Common myeloid progenitor, CD34-positive (primary cell): ENCODE measurements around the gene SMOC2.

Experiments
- CTCF ChIA-PET: fragments of 350-600 bp; sonication (Branson Sonifier 250); formaldehyde crosslinking; loops from one replicate; lab custom pipeline; 2021; ENCODE audit warnings: antibody characterized with exemption; lab: Charles Lee
- POLR2A ChIA-PET: fragments of 350-600 bp; sonication (Branson Sonifier 250); formaldehyde crosslinking; loops from one replicate; lab custom pipeline; 2021; ENCODE audit warnings: antibody characterized with exemption; lab: Charles Lee
- DNase-seq, 3 donors: peaks; one replicate each; pipeline versions ENCODE4 v3.0.0 to v3.0.0-alpha.2; 2013
- H3K27ac ChIP-seq, 2 experiments: 1 replicate in 1 of 2; 2 replicates in 1 of 2; pipeline ENCODE4 v1.7.0; 2013; ENCODE audit warnings: inconsistent platforms in 2 of 2, low read length in 2 of 2, mild to moderate bottlenecking in 2 of 2, low read depth in 1 of 2, moderate library complexity in 1 of 2; ENCODE audit not compliant: severe bottlenecking in 2 of 2, insufficient read depth in 1 of 2, poor library complexity in 1 of 2
- H3K27me3 ChIP-seq, 5 experiments: replicated peaks in 2 of 5; 1 replicate in 3 of 5; 2 replicates in 2 of 5; pipeline versions ENCODE4 v1.6.1 to v1.7.0; 2013; ENCODE audit warnings: low read length in 4 of 5, mild to moderate bottlenecking in 2 of 5, moderate library complexity in 2 of 5, inconsistent platforms in 1 of 5; ENCODE audit not compliant: insufficient read depth in 5 of 5, control insufficient read depth in 4 of 5
- H3K36me3 ChIP-seq, 4 experiments: 1 replicate in 2 of 4; 2 replicates in 2 of 4; pipeline versions ENCODE4 v1.6.1 to v1.7.0; 2013; ENCODE audit warnings: low read length in 3 of 4, control low read depth in 1 of 4, mild to moderate bottlenecking in 1 of 4; ENCODE audit not compliant: control insufficient read depth in 4 of 4, insufficient read depth in 4 of 4
- H3K4me1 ChIP-seq, 4 experiments: 1 replicate in 3 of 4; 2 replicates in 1 of 4; pipeline versions ENCODE4 v1.6.1 to v1.7.1; 2013; ENCODE audit warnings: low read length in 3 of 4, mild to moderate bottlenecking in 3 of 4, control low read depth in 1 of 4, inconsistent platforms in 1 of 4, moderate library complexity in 1 of 4; ENCODE audit not compliant: control insufficient read depth in 4 of 4, insufficient read depth in 4 of 4; ENCODE audit errors: control extremely low read depth in 1 of 4
- H3K4me3 ChIP-seq, 7 experiments: 1 replicate in 4 of 7; 2 replicates in 3 of 7; pipeline versions ENCODE4 v1.5.1 to v1.7.0; 2013; ENCODE audit warnings: mild to moderate bottlenecking in 7 of 7, low read length in 6 of 7, moderate library complexity in 6 of 7, inconsistent platforms in 2 of 7, low read depth in 2 of 7, control low read depth in 1 of 7; ENCODE audit not compliant: insufficient read depth in 4 of 7, control insufficient read depth in 1 of 7; ENCODE audit errors: extremely low read depth in 1 of 7
- H3K9me3 ChIP-seq, 5 experiments: 1 replicate in 4 of 5; 2 replicates in 1 of 5; pipeline versions ENCODE4 v1.6.1 to v1.7.1; 2013; ENCODE audit warnings: low read length in 4 of 5, mild to moderate bottlenecking in 2 of 5, inconsistent platforms in 1 of 5, low read depth in 1 of 5, moderate library complexity in 1 of 5; ENCODE audit not compliant: control insufficient read depth in 4 of 5, insufficient read depth in 2 of 5; ENCODE audit errors: control extremely low read depth in 1 of 5
- WGBS: methylation state at CpG from one replicate; pipeline ENCODE4 v1.1.5; 2013; ENCODE audit not compliant: insufficient coverage; 5-methylcytosine and 5-hydroxymethylcytosine counted together

SMOC2 gene

GRCh38 chr6:168578036-168578435 lies 137.1 kb downstream of the SMOC2 start:
- ChIA-PET CTCF (no interaction called here), POLR2A (no interaction called here)
- DNase-seq: no peak
- no peak overlapping the region for H3K27ac ChIP-seq
- H3K27me3 ChIP-seq: peaks cover 0 to 7% (median 0%) of the 10 kb centered on the region in 5 experiments
- H3K36me3 ChIP-seq: no peaks in the 10 kb centered on the region
- no peaks in the 10 kb centered on the region for H3K9me3 ChIP-seq
- H3K4me3 ChIP-seq: no peak overlapping the region
- no peaks in the 10 kb centered on the region for H3K4me1 ChIP-seq
- WGBS: 56% methylated on average over 4 of the region's 8 CpGs

GRCh38 chr6:168581236-168581635 lies 140.3 kb downstream of the SMOC2 start:
- DNase-seq: no peak
- Histone ChIP-seq H3K36me3 (no peaks in the 10 kb centered on the region), H3K27me3 (peaks cover 0 to 8% (median 0%) of the 10 kb centered on the region in 5 experiments), H3K4me3 (no peak overlapping the region), H3K27ac (no peak overlapping the region), H3K9me3 (no peaks in the 10 kb centered on the region), H3K4me1 (no peaks in the 10 kb centered on the region)
- ChIA-PET CTCF (no interaction called here), POLR2A (no interaction called here)
- 98% methylated on average over 10 of the region's 12 CpGs for WGBS

GRCh38 chr6:168581706-168582105 lies 140.7 kb downstream of the SMOC2 start:
- 89% methylated on average over 7 of the region's 9 CpGs for WGBS
- CTCF ChIA-PET: no interaction called here
- no peaks in the 10 kb centered on the region for H3K36me3 ChIP-seq
- peaks cover 0 to 8% (median 0%) of the 10 kb centered on the region in 5 experiments for H3K27me3 ChIP-seq
- no peaks in the 10 kb centered on the region for H3K4me1 ChIP-seq
- H3K9me3 ChIP-seq: no peaks in the 10 kb centered on the region
- no peak overlapping the region for H3K27ac ChIP-seq
- no peak for DNase-seq
- H3K4me3 ChIP-seq: no peak overlapping the region
- POLR2A ChIA-PET: no interaction called here

GRCh38 chr6:168582571-168582981 lies 141.6 kb downstream of the SMOC2 start:
- no peaks in the 10 kb centered on the region for H3K36me3 ChIP-seq
- H3K4me3 ChIP-seq: no peak overlapping the region
- no peak overlapping the region for H3K27ac ChIP-seq
- POLR2A ChIA-PET: no interaction called here
- no peaks in the 10 kb centered on the region for H3K4me1 ChIP-seq
- 93% methylated on average over 19 of the region's 21 CpGs for WGBS
- peaks cover 0 to 9% (median 0%) of the 10 kb centered on the region in 5 experiments for H3K27me3 ChIP-seq
- H3K9me3 ChIP-seq: no peaks in the 10 kb centered on the region
- CTCF ChIA-PET: no interaction called here
- no peak for DNase-seq

- Histone ChIP-seq H3K27ac (no peak overlapping the region), H3K27me3 (peaks cover 0 to 9% (median 0%) of the 10 kb centered on the region in 5 experiments), H3K4me3 (no peak overlapping the region), H3K9me3 (no peaks in the 10 kb centered on the region), H3K4me1 (no peaks in the 10 kb centered on the region), H3K36me3 (no peaks in the 10 kb centered on the region)
- POLR2A ChIA-PET: no interaction called here
- no peak for DNase-seq
- CTCF ChIA-PET: no interaction called here
- 91% methylated on average over 5 of the region's 6 CpGs for WGBS
Measured at GRCh38 chr6:168583126-168583525, 142.1 kb downstream of the SMOC2 start.

GRCh38 chr6:168583821-168584220 lies 142.8 kb downstream of the SMOC2 start:
- H3K4me1 ChIP-seq: no peaks in the 10 kb centered on the region
- DNase-seq: no peak
- H3K27me3 ChIP-seq: peaks cover 0 to 9% (median 0%) of the 10 kb centered on the region in 5 experiments
- WGBS: 94% methylated on average over 9 of the region's 9 CpGs
- ChIA-PET POLR2A (no interaction called here), CTCF (no interaction called here)
- no peaks in the 10 kb centered on the region for H3K9me3 ChIP-seq
- no peak overlapping the region for H3K27ac ChIP-seq
- H3K36me3 ChIP-seq: no peaks in the 10 kb centered on the region
- H3K4me3 ChIP-seq: no peak overlapping the region

- no peaks in the 10 kb centered on the region for H3K9me3 ChIP-seq
- no peak for DNase-seq
- POLR2A ChIA-PET: no interaction called here
- WGBS: no CpG with 5 or more reads among the region's 6 CpGs
- no peak overlapping the region for H3K27ac ChIP-seq
- no peaks in the 10 kb centered on the region for H3K4me1 ChIP-seq
- CTCF ChIA-PET: no interaction called here
- H3K36me3 ChIP-seq: no peaks in the 10 kb centered on the region
- H3K4me3 ChIP-seq: no peak overlapping the region
- H3K27me3 ChIP-seq: peaks cover 0 to 9% (median 0%) of the 10 kb centered on the region in 5 experiments
Measured at GRCh38 chr6:168584249-168584648, 143.3 kb downstream of the SMOC2 start.
